HG03575 (cell line): ENCODE results near the gene EIF4H.
"Not testable (repeated sequence)": the region's sequence is repeated elsewhere in the genome, so short reads cannot be mapped to it uniquely, and the experiment has no call there.

ENCODE experiments used
- ATAC-seq: cut with Tn5 transposase; IDR thresholded peaks from one replicate; pipeline ENCODE4 v1.9.1; 2021; ENCODE audit not compliant: unreplicated experiment, insufficient number of reproducible peaks, low FRiP score; ENCODE audit errors: extremely low read depth

The EIF4H gene

GRCh38 chr7:74218343-74218698 lies 44.2 kb downstream of the EIF4H start:
- no peak for ATAC-seq

GRCh38 chr7:74219416-74219815 lies 45.3 kb downstream of the EIF4H start:
- no peak for ATAC-seq

GRCh38 chr7:74220229-74220628 lies 46.1 kb downstream of the EIF4H start:
- no peak for ATAC-seq

GRCh38 chr7:74221713-74222112 lies 47.6 kb downstream of the EIF4H start:
- ATAC-seq = no peak

GRCh38 chr7:74222851-74223710 lies 48.9 kb downstream of the EIF4H start:
- ATAC-seq = no peak

GRCh38 chr7:74223711-74224510 lies 49.8 kb downstream of the EIF4H start:
- no peak for ATAC-seq

GRCh38 chr7:74224511-74224832 lies 50.3 kb downstream of the EIF4H start:
- no peak for ATAC-seq

DNA sequence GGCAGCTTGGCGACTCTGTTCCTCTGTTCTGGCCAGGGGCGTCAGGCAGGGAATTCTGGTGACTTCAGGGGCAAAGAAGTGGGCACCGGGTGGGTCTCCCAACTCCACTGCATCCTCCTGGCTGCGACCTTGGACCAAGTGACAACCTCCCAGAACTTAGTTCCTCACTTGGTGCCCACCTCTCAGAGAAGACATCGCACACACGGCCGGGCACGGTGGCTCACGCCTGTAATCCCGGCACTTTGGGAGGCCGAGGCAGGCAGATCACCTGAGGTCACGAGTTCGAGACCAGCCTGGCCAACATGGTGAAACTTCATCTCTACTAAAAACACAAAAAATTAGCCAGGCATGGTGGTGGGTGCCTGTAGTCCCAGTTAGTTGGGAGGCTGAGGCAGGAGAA lies 50.8 kb downstream of the EIF4H start:
- ATAC-seq = not testable (repeated sequence)

DNA sequence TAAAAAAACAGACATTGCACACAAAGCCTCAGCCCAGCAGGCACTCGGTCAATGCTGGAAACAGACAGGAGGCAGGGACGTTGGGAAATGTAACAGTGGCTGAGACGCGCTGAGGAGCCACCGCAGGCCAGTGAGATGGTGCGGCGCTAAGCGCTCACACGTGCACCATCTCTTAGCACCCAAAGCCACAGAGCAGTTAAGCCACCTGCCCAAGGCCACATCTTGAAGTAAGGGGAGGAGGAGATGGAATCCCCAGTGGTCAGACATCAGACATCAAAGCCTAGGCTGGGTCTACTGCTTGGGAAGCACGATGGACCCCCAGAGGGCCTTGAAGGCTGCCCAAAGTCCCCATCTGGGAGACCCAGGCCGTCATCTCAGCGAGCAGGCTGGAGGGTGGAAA lies 51.2 kb downstream of the EIF4H start:
- no peak for ATAC-seq

DNA sequence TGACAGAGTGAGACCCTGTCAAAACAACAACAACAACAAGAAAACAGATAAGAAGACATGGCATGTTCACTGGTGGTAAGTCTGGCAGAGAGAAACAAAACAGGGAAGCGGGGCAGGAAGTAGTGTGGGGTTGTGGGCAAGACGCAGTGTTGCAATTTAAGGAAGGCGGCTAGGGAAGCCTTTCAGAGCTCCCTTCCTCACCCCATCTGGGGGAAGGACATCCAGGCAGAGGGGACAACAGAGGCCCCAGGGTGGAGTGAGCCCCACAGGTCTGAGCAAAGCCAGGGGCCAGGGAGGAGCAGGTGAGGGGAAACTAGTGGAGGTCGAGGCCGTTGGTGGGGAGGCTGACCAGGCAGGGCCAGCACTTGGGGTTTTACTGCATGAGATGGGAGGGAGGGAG lies 52.5 kb downstream of the EIF4H start:
- ATAC-seq = no peak

- no peak for ATAC-seq
Observed at GRCh38 chr7:74228951-74229900, 55.1 kb downstream of the EIF4H start.

GRCh38 chr7:74230446-74231231 lies 56.5 kb downstream of the EIF4H start:
- no peak for ATAC-seq

- no peak for ATAC-seq
Observed at GRCh38 chr7:74231232-74231590, 57.1 kb downstream of the EIF4H start.

GRCh38 chr7:74233655-74234285 lies 59.6 kb downstream of the EIF4H start:
- ATAC-seq = no peak

DNA sequence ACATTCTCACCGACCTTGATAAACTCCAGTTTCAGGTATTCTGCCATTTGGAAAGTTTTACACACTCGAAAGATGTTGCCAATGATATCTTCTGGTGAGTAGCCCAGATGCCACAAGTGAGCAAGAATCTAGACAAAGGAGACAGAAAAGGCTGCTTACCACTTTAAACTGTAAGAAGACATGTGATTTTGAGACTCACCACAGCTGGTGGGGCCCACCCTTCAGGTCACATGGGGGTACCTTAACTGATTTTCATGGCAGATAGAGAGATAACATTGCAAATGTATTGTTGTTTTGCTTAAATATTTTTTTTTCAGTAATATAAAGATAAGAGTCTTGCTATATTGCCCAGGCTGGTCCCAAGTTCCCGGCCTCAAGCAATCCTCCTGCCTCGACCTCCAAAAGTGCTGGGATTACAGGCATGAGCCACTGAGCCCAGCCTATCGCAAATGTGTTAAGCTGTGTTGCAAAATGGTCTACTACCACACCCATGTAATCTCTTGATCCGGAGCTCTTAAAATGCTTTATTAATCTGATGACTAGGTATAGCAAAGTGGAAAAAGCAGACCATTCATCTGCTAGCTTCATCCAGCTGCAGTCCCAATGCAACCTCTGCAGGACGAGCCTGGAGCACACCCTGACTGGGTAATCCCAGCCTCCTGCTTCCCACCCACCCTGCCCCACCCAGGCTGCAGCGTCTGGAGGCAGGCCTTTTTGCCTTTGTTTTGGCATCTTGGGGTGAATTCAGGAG lies 61.5 kb downstream of the EIF4H start:
- no peak for ATAC-seq

GRCh38 chr7:74236284-74236683 lies 62.1 kb downstream of the EIF4H start:
- ATAC-seq = no peak

DNA sequence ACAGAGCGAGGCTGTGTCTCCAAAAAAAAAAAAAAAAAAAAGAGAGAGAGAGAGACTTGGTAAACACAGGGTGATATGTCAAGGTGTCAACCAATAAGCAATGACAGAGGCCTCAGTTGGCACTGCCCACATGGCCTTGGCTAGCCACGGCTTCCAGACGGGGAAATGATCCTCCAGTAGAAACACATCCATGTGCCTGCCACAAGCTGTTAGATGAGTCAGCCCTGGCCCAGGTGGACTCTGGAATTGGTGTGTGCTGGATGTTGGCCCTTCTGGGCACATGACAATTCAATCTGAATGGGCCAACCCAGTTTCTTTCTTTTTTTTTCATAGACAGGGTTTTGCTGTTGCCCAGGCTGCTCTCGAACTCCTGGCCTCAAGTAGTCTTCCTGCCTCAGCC lies 66.3 kb downstream of the EIF4H start:
- ATAC-seq = no peak

- ATAC-seq = no peak
Observed at GRCh38 chr7:74242122-74242443, 67.9 kb downstream of the EIF4H start.
